ENCODE measurements around the gene MGP.

Gene MGP

GRCh38 chr12:14900521-14901227 is 15.0 kb upstream of the MGP start:
- H3K36me3 ChIP-seq (ENCODE audit: insufficient read depth, low read length): no peaks in the 10 kb centered on the region
- no peak overlapping the region for H3K4me3 ChIP-seq (ENCODE audit: low read depth, low read length, poor library complexity, severe bottlenecking)
- peaks cover 8% of the 10 kb centered on the region for H3K4me1 ChIP-seq (ENCODE audit: insufficient read depth, low read length, severe bottlenecking)
- no peaks in the 10 kb centered on the region for H3F3A ChIP-seq (ENCODE audit: insufficient read depth, low read length)
- no peak overlapping the region for H3K4me2 ChIP-seq (ENCODE audit: low read length)
- no peaks in the 10 kb centered on the region for H3K79me2 ChIP-seq (ENCODE audit: insufficient read depth, low read length)
- no peaks in the 10 kb centered on the region for H3K9me2 ChIP-seq (ENCODE audit: low read depth, low read length)
- H3K9me3 ChIP-seq (ENCODE audit: low read length): no peaks in the 10 kb centered on the region
- H4K20me1 ChIP-seq (ENCODE audit: insufficient read depth, low read length): no peaks in the 10 kb centered on the region
- no peak overlapping the region for H3K9ac ChIP-seq (ENCODE audit: low read length)
- H2AFZ ChIP-seq (ENCODE audit: low read length): no peak overlapping the region
- TF ChIP-seq CTCF (IDR thresholded peaks at IDR 0.05; ENCODE audit: low read length) (no peak), EZH2 (IDR thresholded peaks at IDR 0.05; ENCODE audit: borderline replicate concordance, low read length) (no peak)
- H3K27ac ChIP-seq (ENCODE audit: low read depth, low read length, poor library complexity, severe bottlenecking): no peak overlapping the region
- H3K27me3 ChIP-seq (ENCODE audit: insufficient read depth, low read length): no peaks in the 10 kb centered on the region

- Histone ChIP-seq H3K9me3 (ENCODE audit: low read length) (no peaks in the 10 kb centered on the region), H3F3A (ENCODE audit: insufficient read depth, low read length) (no peaks in the 10 kb centered on the region), H3K36me3 (ENCODE audit: insufficient read depth, low read length) (no peaks in the 10 kb centered on the region), H3K4me2 (ENCODE audit: low read length) (no peak overlapping the region), H3K79me2 (ENCODE audit: insufficient read depth, low read length) (no peaks in the 10 kb centered on the region), H3K27me3 (ENCODE audit: insufficient read depth, low read length) (peaks cover 3% of the 10 kb centered on the region; the same call in 1 of the 2 replicates), H3K4me1 (ENCODE audit: insufficient read depth, low read length, severe bottlenecking) (no peaks in the 10 kb centered on the region), H3K27ac (ENCODE audit: low read depth, low read length, poor library complexity, severe bottlenecking) (no peak overlapping the region), H3K9ac (ENCODE audit: low read length) (no peak overlapping the region), H3K9me2 (ENCODE audit: low read depth, low read length) (no peaks in the 10 kb centered on the region), H2AFZ (ENCODE audit: low read length) (no peak overlapping the region), H4K20me1 (ENCODE audit: insufficient read depth, low read length) (no peaks in the 10 kb centered on the region), H3K4me3 (ENCODE audit: low read depth, low read length, poor library complexity, severe bottlenecking) (no peak overlapping the region)
- TF ChIP-seq EZH2 (IDR thresholded peaks at IDR 0.05; ENCODE audit: borderline replicate concordance, low read length) (no peak), CTCF (IDR thresholded peaks at IDR 0.05; ENCODE audit: low read length) (no peak)
Observed at GRCh38 chr12:14896521-14897169, 11.0 kb upstream of the MGP start.

- Histone ChIP-seq H3K27ac (ENCODE audit: low read depth, low read length, poor library complexity, severe bottlenecking) (no peak overlapping the region), H3K4me1 (ENCODE audit: insufficient read depth, low read length, severe bottlenecking) (no peaks in the 10 kb centered on the region), H3K79me2 (ENCODE audit: insufficient read depth, low read length) (no peaks in the 10 kb centered on the region), H3K9me2 (ENCODE audit: low read depth, low read length) (no peaks in the 10 kb centered on the region), H3K36me3 (ENCODE audit: insufficient read depth, low read length) (no peaks in the 10 kb centered on the region), H3K9ac (ENCODE audit: low read length) (no peak overlapping the region), H3K4me3 (ENCODE audit: low read depth, low read length, poor library complexity, severe bottlenecking) (no peak overlapping the region), H3K4me2 (ENCODE audit: low read length) (no peak overlapping the region), H3F3A (ENCODE audit: insufficient read depth, low read length) (no peaks in the 10 kb centered on the region), H3K27me3 (ENCODE audit: insufficient read depth, low read length) (peaks cover 3% of the 10 kb centered on the region; the same call in 1 of the 2 replicates), H4K20me1 (ENCODE audit: insufficient read depth, low read length) (no peaks in the 10 kb centered on the region), H3K9me3 (ENCODE audit: low read length) (no peaks in the 10 kb centered on the region), H2AFZ (ENCODE audit: low read length) (no peak overlapping the region)
- TF ChIP-seq EZH2 (IDR thresholded peaks at IDR 0.05; ENCODE audit: borderline replicate concordance, low read length) (no peak), CTCF (IDR thresholded peaks at IDR 0.05; ENCODE audit: low read length) (no peak)
Observed at GRCh38 chr12:14893506-14894250, 8.0 kb upstream of the MGP start.
